SK-N-SH (cell line): ENCODE measurements around the gene TEP1. TPM values are rescaled to one million over a fixed set of nuclear protein-coding genes. Genes with fewer than 3 reads are reported as not detected.

Experiments used
- CTCF ChIA-PET: fragments of 300-600, 350-600 bp; formaldehyde crosslinking; extraction: SDS; loops from one replicate; lab custom pipeline; 2021; lab: Yijun Ruan, JAX
- POLR2A ChIA-PET: fragments of 350-600 bp; sonication (Branson Sonifier 250); formaldehyde crosslinking; extraction: SDS; loops from one replicate; lab custom pipeline; 2020; ENCODE audit warnings: antibody characterized with exemption, inconsistent platforms; lab: Yijun Ruan, JAX
- DNase-seq: peaks from one replicate; pipeline ENCODE4 v3.0.0; 2012
- H2AFZ ChIP-seq: fragments of 200-600 bp; sonication (generic); 2 replicates; pipeline ENCODE4 v1.8.1; 2016; ENCODE audit warnings: antibody characterized with exemption, mild to moderate bottlenecking, low read depth
- H3F3A ChIP-seq: fragments of 200-600 bp; sonication (generic); replicated peaks from 2 replicates; pipeline ENCODE3; 2016; ENCODE audit warnings: antibody characterized with exemption, mild to moderate bottlenecking; ENCODE audit not compliant: insufficient read depth
- H3K27ac ChIP-seq, 2 experiments: fragments of 200-500 bp in 1 of 2; fragments of 200-600 bp in 1 of 2; sonication (Bioruptor generic) in 1 of 2; sonication (generic), shearing (Covaris generic) in 1 of 2; 2 replicates each; pipeline versions ENCODE4 v1.5.1 to v1.6.1; 2014 to 2016; ENCODE audit warnings: low read depth in 2 of 2, inconsistent platforms in 1 of 2, low read length in 1 of 2, mild to moderate bottlenecking in 1 of 2, mixed read lengths in 1 of 2
- H3K27me3 ChIP-seq: fragments of 200-600 bp; sonication (generic), shearing (Covaris generic); 2 replicates; pipeline ENCODE4 v1.6.1; 2016; ENCODE audit warnings: mixed run types; ENCODE audit not compliant: insufficient read depth
- H3K36me3 ChIP-seq, 2 experiments: fragments of 200-500 bp in 1 of 2; fragments of 200-600 bp in 1 of 2; sonication (Bioruptor generic) in 1 of 2; sonication (generic) in 1 of 2; replicated peaks in 1 of 2; 2 replicates each; pipeline versions ENCODE3 to v1.5.1; 2014 to 2016; ENCODE audit warnings: low read length in 1 of 2, mild to moderate bottlenecking in 1 of 2; ENCODE audit not compliant: insufficient read depth in 2 of 2, control insufficient read depth in 1 of 2
- H3K4me1 ChIP-seq, 2 experiments: fragments of 200-500 bp in 1 of 2; fragments of 200-600 bp in 1 of 2; sonication (Bioruptor generic) in 1 of 2; sonication (generic), shearing (Covaris generic) in 1 of 2; 2 replicates each; pipeline versions ENCODE4 v1.5.1 to v1.6.1; 2014 to 2016; ENCODE audit warnings: low read depth in 1 of 2, low read length in 1 of 2, mixed run types in 1 of 2; ENCODE audit not compliant: insufficient read depth in 2 of 2, control insufficient read depth in 1 of 2
- H3K4me2 ChIP-seq: fragments of 200-600 bp; sonication (generic), shearing (Covaris generic); 2 replicates; pipeline ENCODE4 v1.6.1; 2017; ENCODE audit warnings: mixed run types
- H3K4me3 ChIP-seq, 2 experiments: fragments of 200-500 bp in 1 of 2; fragments of 200-600 bp in 1 of 2; sonication (Bioruptor generic) in 1 of 2; sonication (generic), shearing (Covaris generic) in 1 of 2; 2 replicates each; pipeline versions ENCODE4 v1.5.1 to v1.8.1; 2014 to 2016; ENCODE audit warnings: low read depth in 2 of 2, inconsistent platforms in 1 of 2, low read length in 1 of 2, mild to moderate bottlenecking in 1 of 2, mixed read lengths in 1 of 2, moderate library complexity in 1 of 2
- H3K79me2 ChIP-seq: fragments of 200-600 bp; sonication (generic); 2 replicates; pipeline ENCODE4 v1.8.1; 2017; ENCODE audit warnings: mild to moderate bottlenecking; ENCODE audit not compliant: insufficient read depth
- H3K9ac ChIP-seq: fragments of 200-600 bp; sonication (generic); 2 replicates; pipeline ENCODE4 v1.6.1; 2017; ENCODE audit warnings: mixed run types
- H3K9me2 ChIP-seq: fragments of 200-600 bp; sonication (generic); 2 replicates; pipeline ENCODE4 v1.6.1; 2017; ENCODE audit warnings: mixed run types
- H3K9me3 ChIP-seq: fragments of 200-600 bp; sonication (generic); 2 replicates; pipeline ENCODE4 v1.6.1; 2017; ENCODE audit warnings: mixed run types, mild to moderate bottlenecking, moderate library complexity
- H4K20me1 ChIP-seq: fragments of 200-600 bp; sonication (generic); 2 replicates; pipeline ENCODE4 v1.6.1; 2017; ENCODE audit warnings: mild to moderate bottlenecking, mixed run types; ENCODE audit not compliant: insufficient read depth
- CHD2 ChIP-seq: fragments of 150-350 bp; IDR thresholded peaks from 2 replicates; pipeline ENCODE4 v1.6.1; 2018; ENCODE audit warnings: low read length; ENCODE audit not compliant: partially characterized antibody
- ELF1 ChIP-seq: IDR thresholded peaks from 2 replicates; pipeline ENCODE4 v1.4.0; 2012
- EP300 ChIP-seq, 2 experiments: IDR thresholded peaks; 2 replicates each; pipeline versions ENCODE4 v1.4.0 to v1.6.1; 2012; ENCODE audit warnings: borderline replicate concordance in 1 of 2, low read depth in 1 of 2, low read length in 1 of 2
- EZH2phosphoT487 ChIP-seq: fragments of 200-600 bp; sonication (generic); IDR thresholded peaks from 2 replicates; pipeline ENCODE4 v1.6.1; 2017; ENCODE audit warnings: low read depth, mixed run types, mild to moderate bottlenecking, antibody characterized with exemption, moderate library complexity, borderline replicate concordance
- GABPA ChIP-seq: IDR thresholded peaks from 2 replicates; pipeline ENCODE4 v1.4.0; 2012; ENCODE audit warnings: low read depth, mild to moderate bottlenecking
- GATA2 ChIP-seq: sonication (generic); formaldehyde crosslinking; IDR thresholded peaks from 2 replicates; pipeline ENCODE4 v1.5.0; 2020; ENCODE audit warnings: mild to moderate bottlenecking, missing genetic modification reagents
- MAX ChIP-seq: IDR thresholded peaks from 2 replicates; pipeline ENCODE4 v1.4.0; 2012; ENCODE audit warnings: low read depth
- MEF2A ChIP-seq: IDR thresholded peaks from 2 replicates; pipeline ENCODE4 v1.4.0; 2012; ENCODE audit warnings: low read depth, borderline replicate concordance
- MXI1 ChIP-seq: IDR thresholded peaks from 2 replicates; pipeline ENCODE4 v1.6.1; 2012; ENCODE audit warnings: mild to moderate bottlenecking, low read depth, low read length, improper control_type of control experiment
- NFIC ChIP-seq: IDR thresholded peaks from 2 replicates; pipeline ENCODE4 v1.4.0; 2012; ENCODE audit warnings: borderline replicate concordance
- NRF1 ChIP-seq: IDR thresholded peaks from 2 replicates; pipeline ENCODE4 v1.6.1; 2012; ENCODE audit warnings: low read depth, mild to moderate bottlenecking, low read length
- PBX3 ChIP-seq: IDR thresholded peaks from 2 replicates; pipeline ENCODE4; 2012
- POLR2AphosphoS5 ChIP-seq: IDR thresholded peaks from 2 replicates; pipeline ENCODE4 v1.6.1; 2012; ENCODE audit warnings: low read depth, low read length
- RFX5 ChIP-seq: IDR thresholded peaks from 2 replicates; pipeline ENCODE4 v1.6.1; 2012; ENCODE audit warnings: mild to moderate bottlenecking, improper control_type of control experiment, low read length
- SIN3A ChIP-seq: IDR thresholded peaks from 2 replicates; pipeline ENCODE4 v1.6.1; 2012; ENCODE audit warnings: low read depth, mild to moderate bottlenecking, low read length, moderate library complexity, borderline replicate concordance
- SMC3 ChIP-seq: IDR thresholded peaks from 2 replicates; pipeline ENCODE4 v1.6.1; 2012; ENCODE audit warnings: low read depth, low read length, improper control_type of control experiment
- TAF1 ChIP-seq: IDR thresholded peaks from 2 replicates; pipeline ENCODE4 v1.6.1; 2012; ENCODE audit warnings: low read depth, mild to moderate bottlenecking, low read length, moderate library complexity, borderline replicate concordance
- TCF12 ChIP-seq: IDR thresholded peaks from 2 replicates; pipeline ENCODE4 v1.4.0; 2012
- TEAD4 ChIP-seq: IDR thresholded peaks from 2 replicates; pipeline ENCODE4 v1.4.0; 2012; ENCODE audit warnings: mild to moderate bottlenecking, borderline replicate concordance; ENCODE audit not compliant: insufficient read depth
- USF1 ChIP-seq: IDR thresholded peaks from 2 replicates; pipeline ENCODE4 v1.4.0; 2012; ENCODE audit warnings: low read depth, borderline replicate concordance
- YY1 ChIP-seq: IDR thresholded peaks from 2 replicates; pipeline ENCODE4 v1.4.0; 2012; ENCODE audit warnings: low read depth, mild to moderate bottlenecking
- ZBTB33 ChIP-seq: IDR thresholded peaks from 2 replicates; pipeline ENCODE4 v1.4.0; 2012; ENCODE audit warnings: low read depth, borderline replicate concordance
- WGBS: methylation state at CpG from one replicate; pipeline ENCODE4 v1.1.6; 2017; ENCODE audit warnings: low lambda C conversion rate; 5-methylcytosine and 5-hydroxymethylcytosine counted together
- polyA plus RNA-seq, 3 experiments: library from polyadenylated mRNA; depleted of rRNA; stranded (reverse); fragments of >200 nt; gene quantifications; 2 replicates each; pipeline ENCODE4 v1.2.3, GENCODE V29; 2012
- TF ChIP-seq, protein P1 (sequence below): fragments of 150-350 bp; IDR thresholded peaks from 2 replicates; pipeline ENCODE4 v1.6.1; 2016; ENCODE audit warnings: mild to moderate bottlenecking, low read depth, low read length
- TF ChIP-seq, protein P2 (sequence below): fragments of 200-600 bp; sonication (generic); IDR thresholded peaks from 2 replicates; pipeline ENCODE4 v1.6.1; 2017; ENCODE audit warnings: antibody characterized with exemption, mild to moderate bottlenecking, moderate library complexity

The TEP1 gene
- polyA plus RNA-seq, 1 of the 3 experiments (the other 2 are of a cell fraction) = 12.1 TPM

- Histone ChIP-seq H3K4me1 (peaks cover 13 to 14% of the 10 kb centered on the region in 2 experiments; a peak in 3 of 4 replicates), H2AFZ (peak overlapping the region; percentile 82; the same call in 1 of the 2 replicates), H3K27me3 (no peaks in the 10 kb centered on the region), H3K9me2 (no peaks in the 10 kb centered on the region), H3K4me3 (peak overlapping the region; percentile 92), H3K4me2 (peak overlapping the region; percentile 96), H3K9ac (peak overlapping the region; percentile 92), H3K79me2 (peaks cover 60% of the 10 kb centered on the region), H3K27ac (peak overlapping the region; percentile 92 to 96), H3F3A (peaks cover 17% of the 10 kb centered on the region), H3K36me3 (peaks cover 47 to 61% of the 10 kb centered on the region in 2 experiments), H3K9me3 (no peaks in the 10 kb centered on the region), H4K20me1 (no peaks in the 10 kb centered on the region)
- ChIA-PET CTCF (interaction anchor here (0.8 to 2.7 kb wide), 6 partner anchors 14 to 155 kb away, joined by 3 to 7 read pairs (median 4); partner anchors contain the start of gene PNP), POLR2A (interaction anchor here (0.7 to 3.0 kb wide), 11 partner anchors 8 to 226 kb away, joined by 3 to 35 read pairs (median 4); partner anchors contain the start of genes CCNB1IP1, PARP2, PNP and TEP1)
- DNase-seq = peak; percentile 80
- WGBS = 3% methylated on average over 36 of the region's 39 CpGs
- TF ChIP-seq POLR2AphosphoS5 = no peak; the same call in 1 of the 2 replicates
- no peak for TF ChIP-seq TEAD4
- no peak for TF ChIP-seq GABPA
- TF ChIP-seq CHD2 = peak; percentile 94
- TF ChIP-seq MXI1 = 0 out of 2 replicates have a peak, but pooled peaks have one; percentile 12
- TF ChIP-seq EP300 (IDR thresholded peaks at IDR 0.05; ENCODE audit: borderline replicate concordance in 1 of 2, low read depth in 1 of 2, low read length in 1 of 2) = no peak
- TF ChIP-seq TCF12 = no peak
- no peak for TF ChIP-seq NFIC
- no peak for TF ChIP-seq ELF1
- TF ChIP-seq RFX5 = no peak
- TF ChIP-seq SMC3 = no peak
- TF ChIP-seq ZBTB33 = 0 out of 2 replicates have a peak, but pooled peaks have one; percentile 30
- TF ChIP-seq TAF1 = no peak
- TF ChIP-seq EZH2phosphoT487 = no peak
- TF ChIP-seq NRF1 = no peak
- TF ChIP-seq MAX = no peak
- no peak for TF ChIP-seq SIN3A
- TF ChIP-seq MEF2A = no peak
- peak; percentile 77 for TF ChIP-seq GATA2 (CRISPR knock-in tag)
- no peak; the same call in 1 of the 2 replicates for TF ChIP-seq YY1
- no peak for TF ChIP-seq PBX3
- TF ChIP-seq, protein P1, sequence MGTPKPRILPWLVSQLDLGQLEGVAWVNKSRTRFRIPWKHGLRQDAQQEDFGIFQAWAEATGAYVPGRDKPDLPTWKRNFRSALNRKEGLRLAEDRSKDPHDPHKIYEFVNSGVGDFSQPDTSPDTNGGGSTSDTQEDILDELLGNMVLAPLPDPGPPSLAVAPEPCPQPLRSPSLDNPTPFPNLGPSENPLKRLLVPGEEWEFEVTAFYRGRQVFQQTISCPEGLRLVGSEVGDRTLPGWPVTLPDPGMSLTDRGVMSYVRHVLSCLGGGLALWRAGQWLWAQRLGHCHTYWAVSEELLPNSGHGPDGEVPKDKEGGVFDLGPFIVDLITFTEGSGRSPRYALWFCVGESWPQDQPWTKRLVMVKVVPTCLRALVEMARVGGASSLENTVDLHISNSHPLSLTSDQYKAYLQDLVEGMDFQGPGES = no peak
- TF ChIP-seq, protein P2, sequence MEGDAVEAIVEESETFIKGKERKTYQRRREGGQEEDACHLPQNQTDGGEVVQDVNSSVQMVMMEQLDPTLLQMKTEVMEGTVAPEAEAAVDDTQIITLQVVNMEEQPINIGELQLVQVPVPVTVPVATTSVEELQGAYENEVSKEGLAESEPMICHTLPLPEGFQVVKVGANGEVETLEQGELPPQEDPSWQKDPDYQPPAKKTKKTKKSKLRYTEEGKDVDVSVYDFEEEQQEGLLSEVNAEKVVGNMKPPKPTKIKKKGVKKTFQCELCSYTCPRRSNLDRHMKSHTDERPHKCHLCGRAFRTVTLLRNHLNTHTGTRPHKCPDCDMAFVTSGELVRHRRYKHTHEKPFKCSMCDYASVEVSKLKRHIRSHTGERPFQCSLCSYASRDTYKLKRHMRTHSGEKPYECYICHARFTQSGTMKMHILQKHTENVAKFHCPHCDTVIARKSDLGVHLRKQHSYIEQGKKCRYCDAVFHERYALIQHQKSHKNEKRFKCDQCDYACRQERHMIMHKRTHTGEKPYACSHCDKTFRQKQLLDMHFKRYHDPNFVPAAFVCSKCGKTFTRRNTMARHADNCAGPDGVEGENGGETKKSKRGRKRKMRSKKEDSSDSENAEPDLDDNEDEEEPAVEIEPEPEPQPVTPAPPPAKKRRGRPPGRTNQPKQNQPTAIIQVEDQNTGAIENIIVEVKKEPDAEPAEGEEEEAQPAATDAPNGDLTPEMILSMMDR = no peak
- no peak; the same call in 1 of the 2 replicates for TF ChIP-seq USF1
These were observed 42.3 kb upstream of the TEP1 start for GRCh38 chr14:20455355-20456300.
